HG03039 (cell line): ENCODE results near the gene VWF.
"Not testable (repeated sequence)": the region's sequence is repeated elsewhere in the genome, so short reads cannot be mapped to it uniquely, and the experiment has no call there.

Experiments
- ATAC-seq: cut with Tn5 transposase; IDR thresholded peaks from one replicate; pipeline ENCODE4 v1.9.1; 2021; ENCODE audit warnings: mild to moderate bottlenecking, moderate library complexity; ENCODE audit not compliant: unreplicated experiment

Gene VWF

GRCh38 chr12:6146509-6146908 is 22.0 kb upstream of the VWF start:
- ATAC-seq: no peak

- no peak for ATAC-seq
Observed at GRCh38 chr12:6145564-6145963, 21.1 kb upstream of the VWF start.

DNA sequence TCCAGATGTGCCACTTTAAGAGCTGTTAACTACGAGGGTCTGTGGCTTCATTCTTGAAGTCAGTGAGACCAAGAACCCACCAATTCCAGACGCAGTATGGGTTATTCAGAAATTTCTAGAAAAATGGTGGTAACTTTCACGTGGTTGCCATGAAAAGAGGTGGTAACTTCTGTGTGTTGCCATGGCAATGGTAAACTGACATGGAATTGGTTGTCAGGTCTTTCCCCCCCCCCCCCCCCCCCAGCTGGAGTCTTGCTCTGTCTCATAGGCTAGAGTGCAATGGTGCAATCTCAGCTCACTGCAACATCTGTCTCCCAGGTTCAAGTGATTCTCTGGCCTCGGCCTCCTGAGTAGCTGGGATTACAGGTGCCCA is 18.8 kb upstream of the VWF start:
- ATAC-seq: no peak

- ATAC-seq: not testable (repeated sequence)
Observed at GRCh38 chr12:6142368-6143302, 18.2 kb upstream of the VWF start.

DNA sequence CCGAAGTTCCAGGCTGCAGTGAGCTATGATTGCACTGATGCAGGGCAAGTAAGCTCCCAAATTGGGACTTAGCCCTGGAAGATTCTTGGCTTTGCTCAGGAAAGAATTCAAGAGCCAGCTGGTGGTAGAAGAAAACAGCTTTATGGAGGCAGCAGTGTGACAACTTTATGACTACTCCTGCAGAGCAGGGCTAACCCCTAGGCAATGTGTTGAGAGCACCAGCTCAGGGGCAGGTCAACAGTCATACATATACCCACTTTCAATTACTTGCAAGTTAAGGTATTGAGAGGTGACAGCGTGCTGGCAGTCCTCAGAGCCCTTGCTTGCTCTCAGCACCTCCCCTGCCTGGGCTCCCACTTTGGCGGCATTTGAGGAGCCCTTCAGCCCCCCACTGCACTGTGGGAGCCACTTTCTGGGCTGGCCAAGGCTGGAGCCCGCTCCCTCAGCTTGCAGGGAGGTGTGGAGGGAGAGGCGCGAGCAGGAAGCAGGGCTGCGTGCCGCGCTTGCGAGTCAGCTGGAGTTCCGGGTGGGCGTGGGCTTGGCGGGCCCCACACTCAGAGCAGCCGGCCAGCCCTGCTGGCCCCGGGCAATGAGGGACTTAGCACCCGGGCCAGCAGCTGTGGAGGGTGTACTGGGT is 17.4 kb upstream of the VWF start:
- ATAC-seq: not testable (repeated sequence)

- ATAC-seq: no peak
Observed at GRCh38 chr12:6140651-6141447, 16.4 kb upstream of the VWF start.

- no peak for ATAC-seq
Observed at GRCh38 chr12:6135071-6135470, 10.6 kb upstream of the VWF start.

- ATAC-seq: no peak
Observed at GRCh38 chr12:6133642-6134041, 9.2 kb upstream of the VWF start.

DNA sequence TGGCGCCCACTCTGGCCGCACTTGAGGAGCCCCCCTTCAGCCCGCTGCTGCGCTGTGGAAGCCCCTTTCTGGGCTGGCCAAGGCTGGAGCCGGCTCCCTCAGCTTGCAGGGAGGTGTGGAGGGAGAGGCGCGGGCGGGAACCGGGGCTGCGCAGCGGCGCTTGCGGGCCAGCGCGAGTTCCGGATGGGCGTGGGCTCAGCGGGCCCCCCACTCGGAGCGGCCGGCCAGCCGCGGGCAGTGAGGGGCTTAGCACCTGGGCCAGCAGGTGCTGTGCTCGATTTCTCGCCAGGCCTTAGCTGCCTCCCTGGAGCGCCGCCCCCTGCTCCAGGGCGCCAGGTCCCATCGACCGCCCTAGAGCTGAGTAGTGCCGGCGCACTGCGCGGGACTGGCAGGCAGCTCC is 8.0 kb upstream of the VWF start:
- no peak for ATAC-seq

DNA sequence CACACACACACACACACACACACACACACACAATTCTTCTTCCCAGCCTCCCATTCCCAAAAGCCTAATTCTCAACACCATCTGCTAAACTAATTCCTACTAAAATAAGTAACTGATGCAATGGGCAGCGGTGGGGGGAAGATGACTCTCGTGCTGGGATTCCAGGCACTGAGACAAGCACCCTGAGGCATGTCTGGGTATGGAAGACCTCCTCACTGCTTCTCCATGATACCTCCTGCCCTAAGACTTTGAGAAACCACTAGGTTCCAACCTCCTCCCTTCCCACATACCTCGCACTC is 789 bp upstream of the VWF start:
- ATAC-seq: no peak

GRCh38 chr12:6123258-6123657 is 1.2 kb downstream of the VWF start:
- no peak for ATAC-seq

DNA sequence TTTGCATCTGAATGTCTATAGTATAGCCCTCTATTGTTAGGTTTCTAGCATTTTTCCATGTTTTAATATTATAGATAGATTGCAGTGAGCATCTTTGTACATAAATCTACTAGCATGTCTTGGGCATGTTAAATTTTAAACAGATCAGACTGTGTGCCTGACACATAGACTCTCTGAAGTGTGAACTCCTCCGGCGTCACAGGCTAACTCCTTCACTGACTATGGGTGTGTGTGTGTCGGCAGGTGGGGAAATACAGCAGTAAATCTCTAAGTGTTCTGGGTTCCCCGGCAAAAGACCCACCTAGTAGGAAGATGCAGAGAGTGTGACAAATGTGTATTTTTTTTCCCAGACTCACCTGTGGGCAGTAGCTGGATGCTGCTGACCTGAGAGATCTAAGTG is 2.3 kb downstream of the VWF start:
- ATAC-seq: no peak

- ATAC-seq: no peak
Observed at GRCh38 chr12:6120796-6121473, 3.5 kb downstream of the VWF start.

- ATAC-seq: no peak
Observed at GRCh38 chr12:6118891-6119568, 5.4 kb downstream of the VWF start.

DNA sequence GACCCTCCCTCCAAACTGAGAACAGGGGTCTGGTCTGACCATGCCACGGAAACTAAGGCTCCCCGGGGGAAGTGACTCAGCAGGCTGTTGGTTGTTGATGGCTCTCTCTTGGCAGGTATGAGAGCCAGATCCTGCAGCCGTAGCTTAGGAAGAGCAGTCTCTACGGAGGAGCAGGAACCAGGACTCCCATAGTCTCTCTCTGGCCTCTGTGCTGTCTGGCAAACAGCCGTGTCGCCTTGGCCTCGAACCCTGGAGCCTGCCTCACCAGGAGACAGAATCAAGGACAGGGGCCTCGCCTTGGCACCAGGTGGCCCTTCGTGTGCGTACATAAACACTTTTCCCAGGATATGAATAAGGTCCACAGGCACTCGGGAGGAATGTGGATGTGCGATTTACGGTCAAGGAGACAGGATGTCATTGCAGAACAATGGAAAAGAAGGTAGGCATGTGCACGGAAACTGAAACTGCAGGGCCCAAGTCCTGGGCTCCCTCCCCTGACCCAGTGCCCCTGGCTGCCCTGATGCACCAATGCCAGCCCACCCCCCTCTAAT is 7.9 kb downstream of the VWF start:
- ATAC-seq: no peak

DNA sequence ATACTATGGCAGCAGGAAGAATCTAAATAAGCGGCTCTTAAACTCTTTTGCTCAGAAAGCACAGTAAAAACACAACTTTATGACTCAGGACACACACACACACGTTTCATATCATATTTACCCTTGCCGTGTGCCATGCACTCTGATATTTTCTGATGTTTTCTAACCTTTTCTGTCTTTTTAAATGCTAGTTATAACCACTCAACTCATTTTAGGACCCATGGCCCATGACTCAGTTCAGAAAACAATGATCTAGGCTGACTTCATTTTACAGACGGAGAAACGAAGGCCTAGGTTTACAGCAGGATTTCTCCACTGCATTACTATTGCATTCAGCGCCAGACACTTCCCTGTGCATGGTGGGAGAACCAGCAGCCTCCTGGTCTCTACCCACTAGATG is 9.1 kb downstream of the VWF start:
- ATAC-seq: no peak

DNA sequence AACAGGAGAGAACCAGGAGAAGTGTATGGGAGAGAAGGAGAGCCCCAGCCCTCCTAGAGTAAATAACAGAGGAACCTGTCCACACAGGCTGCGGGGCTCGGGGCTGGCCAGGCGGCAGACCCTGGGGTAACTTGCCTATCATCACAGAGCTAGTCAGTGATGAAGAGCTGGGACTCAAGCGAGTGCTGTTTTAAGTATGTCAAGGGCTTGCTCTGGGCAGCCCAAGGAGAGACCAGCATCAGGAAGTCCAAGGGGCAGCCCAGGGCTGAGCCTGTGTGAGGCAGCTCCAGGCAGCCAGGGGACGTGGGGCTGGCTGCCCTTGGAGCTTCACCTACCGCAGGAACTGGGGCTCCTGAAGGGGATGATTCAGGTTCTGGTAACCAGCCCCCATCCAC is 10.0 kb downstream of the VWF start:
- no peak for ATAC-seq

DNA sequence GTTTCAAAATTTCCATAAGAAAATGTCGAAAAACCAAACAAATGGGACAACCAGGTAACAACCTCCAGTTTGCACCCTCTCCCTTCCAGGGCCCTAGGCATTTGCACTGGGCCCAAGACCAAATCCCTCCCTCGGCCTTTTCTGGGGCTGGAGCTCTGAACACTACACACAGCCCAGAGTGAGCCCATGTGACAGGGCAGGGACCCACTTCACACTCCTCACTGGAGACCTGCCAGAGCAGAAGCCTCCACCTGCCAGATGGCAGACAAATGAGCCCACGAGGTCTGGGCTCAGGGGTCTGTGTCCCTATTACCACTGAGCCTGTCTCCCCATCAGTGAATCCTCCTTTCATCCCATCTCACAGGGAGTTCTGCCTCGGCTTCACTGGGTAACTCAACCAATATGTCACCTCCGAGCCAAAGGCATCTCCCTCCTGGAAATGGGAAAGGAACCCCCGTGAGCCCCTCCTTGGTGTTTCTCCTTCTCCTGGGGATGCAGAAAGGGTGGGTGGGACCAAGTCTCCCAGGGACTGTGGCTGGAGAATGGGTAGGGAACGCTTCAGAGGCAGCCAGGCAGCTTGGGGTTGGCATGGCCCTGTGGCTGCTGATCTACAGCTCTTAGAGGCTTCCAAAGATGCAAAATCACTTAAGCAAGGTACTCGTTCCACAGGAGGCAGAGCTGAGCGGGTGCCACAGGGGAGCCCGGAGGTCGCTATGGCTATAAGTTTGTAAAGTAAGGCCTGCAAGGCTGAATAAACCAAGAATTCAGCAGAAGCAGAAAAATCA is 10.6 kb downstream of the VWF start:
- ATAC-seq: no peak

DNA sequence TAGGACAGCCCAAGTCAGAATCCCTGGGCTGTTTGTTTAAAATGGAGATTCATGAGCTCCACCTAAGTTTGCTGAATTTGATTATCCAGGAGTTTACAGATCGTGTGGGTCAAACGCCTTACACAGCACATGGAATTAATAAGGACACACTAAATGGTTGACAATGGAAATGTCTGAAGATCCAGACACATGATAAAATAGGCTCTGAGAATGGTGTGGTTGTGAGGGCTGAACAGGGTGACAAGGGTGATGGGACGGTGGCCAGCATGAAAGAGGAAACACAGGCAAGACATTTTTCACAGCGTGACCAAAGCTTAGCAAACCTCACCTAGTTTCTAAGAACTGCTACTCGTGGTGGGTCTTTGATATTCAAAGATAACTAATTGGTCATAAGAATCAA is 12.5 kb downstream of the VWF start:
- ATAC-seq: no peak

GRCh38 chr12:6110006-6110405 is 14.5 kb downstream of the VWF start:
- ATAC-seq: no peak
